A673 (cell line): ENCODE data around the gene NEO1.

Experiments
- CTCF ChIP-seq: fragments of 300-800, 200-600 bp; sonication (generic); conservative IDR thresholded peaks from 2 replicates; pipeline ENCODE4 v1.5.1; 2017; ENCODE audit warnings: low read depth, mild to moderate bottlenecking, antibody characterized with exemption, low read length, moderate library complexity, mixed read lengths
- EZH2 ChIP-seq: fragments of 200-600 bp; sonication (generic); IDR thresholded peaks from 2 replicates; pipeline ENCODE4 v1.6.1; 2017; ENCODE audit warnings: borderline replicate concordance, low read depth, mild to moderate bottlenecking, mixed read lengths, antibody characterized with exemption, low read length; ENCODE audit not compliant: poor library complexity, severe bottlenecking

DNA sequence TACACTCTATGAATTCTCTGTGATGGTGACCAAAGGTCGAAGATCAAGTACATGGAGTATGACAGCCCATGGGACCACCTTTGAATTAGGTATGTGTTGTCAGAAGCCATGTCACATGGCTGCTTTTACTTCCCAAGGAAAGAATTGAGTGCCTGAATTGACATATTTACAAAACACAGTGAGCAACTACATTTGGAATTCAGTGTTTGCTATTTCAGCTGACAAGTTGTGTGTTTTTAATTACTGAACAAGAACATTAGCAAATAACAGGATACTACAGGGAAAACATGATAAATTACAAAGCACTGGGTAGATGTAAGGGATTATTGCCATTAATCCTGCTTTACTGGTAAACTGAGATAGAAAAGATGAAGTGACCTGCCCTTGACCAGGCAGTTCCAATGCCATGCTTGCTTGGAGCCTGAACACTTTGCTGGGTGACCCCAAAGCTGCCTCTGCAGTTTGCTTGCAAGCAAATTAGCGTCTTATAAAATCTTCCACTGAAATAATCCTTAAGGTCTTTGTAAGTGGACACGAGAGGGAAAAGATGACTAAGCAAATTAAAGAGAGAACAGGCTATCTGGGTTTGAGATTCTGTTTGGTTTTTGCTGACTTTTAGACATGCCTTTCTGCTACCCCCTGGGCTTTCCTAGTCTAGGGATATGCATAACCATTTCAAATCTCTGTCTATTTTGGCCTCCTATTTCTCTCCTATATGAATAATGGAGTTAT is 218.3 kb downstream of the NEO1 start:
- TF ChIP-seq CTCF (no peak), EZH2 (no peak)
